Fibroblast of the aortic adventitia (primary cell): ENCODE results near the gene CNOT6. TPM values are rescaled to one million over a fixed set of nuclear protein-coding genes. Genes with fewer than 3 reads are reported as not detected.

Experiments used
- DNase-seq: peaks from one replicate; pipeline ENCODE4 v3.0.0-alpha.2; 2010; ENCODE audit warnings: low read depth
- H3K4me3 ChIP-seq: 2 replicates; pipeline ENCODE4 v1.5.1; 2011; ENCODE audit warnings: low read depth, mild to moderate bottlenecking, control low read depth, low read length, moderate library complexity
- CTCF ChIP-seq: IDR thresholded peaks from 2 replicates; pipeline ENCODE4 v1.5.1; 2011; ENCODE audit warnings: mild to moderate bottlenecking, low read length, control low read depth, inconsistent platforms; ENCODE audit not compliant: insufficient read depth
- total RNA-seq: library from RNA; depleted of rRNA; stranded (reverse); fragments of >200 nt; gene quantifications from 2 replicates; pipeline ENCODE4 v1.2.3, GENCODE V29; 2012; ENCODE audit warnings: low replicate concordance

CNOT6 gene
- total RNA-seq, 1 donor: 12.1 TPM

GRCh38 chr5:180595381-180596114 lies 101.4 kb downstream of the CNOT6 start:
- DNase-seq: no peak
- TF ChIP-seq CTCF: no peak

GRCh38 chr5:180596115-180596667 lies 102.0 kb downstream of the CNOT6 start:
- no peak for TF ChIP-seq CTCF
- no peak for DNase-seq
- H3K4me3 ChIP-seq: no peak overlapping the region

More at GRCh38 chr5:180595381-180596114, 101.4 kb downstream of the CNOT6 start:
- no peak overlapping the region for H3K4me3 ChIP-seq

- no peak for DNase-seq
- TF ChIP-seq CTCF: no peak
- H3K4me3 ChIP-seq: no peak overlapping the region
Measured at GRCh38 chr5:180596668-180597231, 102.6 kb downstream of the CNOT6 start.

DNA sequence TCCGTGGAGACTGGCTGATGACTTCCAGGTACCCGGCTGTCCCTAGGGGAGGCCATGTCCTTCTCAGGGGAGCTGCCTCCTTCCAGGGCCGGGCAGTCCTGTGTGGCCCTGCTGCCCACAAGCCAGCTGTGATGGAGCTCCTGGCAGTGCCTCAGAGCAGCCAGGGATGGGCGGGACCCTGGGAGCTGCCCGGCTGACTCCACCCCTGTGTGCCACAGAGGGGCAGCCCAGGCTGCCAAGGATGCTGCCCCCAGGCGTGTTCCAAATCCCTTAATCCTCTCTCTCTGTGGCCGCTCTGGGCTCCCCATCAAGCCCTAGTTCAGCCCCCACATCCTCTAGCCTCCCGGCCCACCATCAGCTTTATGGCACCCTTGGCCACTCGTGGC lies 104.1 kb downstream of the CNOT6 start:
- no peak overlapping the region for H3K4me3 ChIP-seq
- DNase-seq: no peak
- no peak for TF ChIP-seq CTCF

- DNase-seq: no peak
- no peak for TF ChIP-seq CTCF
- H3K4me3 ChIP-seq: no peak overlapping the region
Measured at GRCh38 chr5:180598797-180599589, 104.8 kb downstream of the CNOT6 start.

DNA sequence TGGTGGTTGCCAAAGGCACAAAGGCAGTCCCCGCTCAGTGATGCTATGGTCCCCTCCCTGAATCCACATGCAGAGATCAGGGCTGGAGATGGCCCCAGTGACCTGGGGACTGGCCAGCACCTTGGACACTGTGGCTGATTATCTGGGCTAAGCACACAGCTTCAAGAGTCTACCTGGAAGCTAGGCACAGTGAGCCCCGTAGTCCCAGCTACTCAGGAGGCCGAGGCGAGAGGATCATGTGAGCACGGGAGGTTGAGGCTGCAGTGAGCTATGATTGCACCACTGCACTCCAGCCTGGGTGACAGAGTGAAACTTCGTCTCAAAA lies 105.4 kb downstream of the CNOT6 start:
- TF ChIP-seq CTCF: no peak
- DNase-seq: no peak
- H3K4me3 ChIP-seq: no peak overlapping the region
